ENCODE results near the gene CALM3.
"Not testable (repeated sequence)": the region's sequence is repeated elsewhere in the genome, so short reads cannot be mapped to it uniquely, and the experiment has no call there.

Gene CALM3

DNA sequence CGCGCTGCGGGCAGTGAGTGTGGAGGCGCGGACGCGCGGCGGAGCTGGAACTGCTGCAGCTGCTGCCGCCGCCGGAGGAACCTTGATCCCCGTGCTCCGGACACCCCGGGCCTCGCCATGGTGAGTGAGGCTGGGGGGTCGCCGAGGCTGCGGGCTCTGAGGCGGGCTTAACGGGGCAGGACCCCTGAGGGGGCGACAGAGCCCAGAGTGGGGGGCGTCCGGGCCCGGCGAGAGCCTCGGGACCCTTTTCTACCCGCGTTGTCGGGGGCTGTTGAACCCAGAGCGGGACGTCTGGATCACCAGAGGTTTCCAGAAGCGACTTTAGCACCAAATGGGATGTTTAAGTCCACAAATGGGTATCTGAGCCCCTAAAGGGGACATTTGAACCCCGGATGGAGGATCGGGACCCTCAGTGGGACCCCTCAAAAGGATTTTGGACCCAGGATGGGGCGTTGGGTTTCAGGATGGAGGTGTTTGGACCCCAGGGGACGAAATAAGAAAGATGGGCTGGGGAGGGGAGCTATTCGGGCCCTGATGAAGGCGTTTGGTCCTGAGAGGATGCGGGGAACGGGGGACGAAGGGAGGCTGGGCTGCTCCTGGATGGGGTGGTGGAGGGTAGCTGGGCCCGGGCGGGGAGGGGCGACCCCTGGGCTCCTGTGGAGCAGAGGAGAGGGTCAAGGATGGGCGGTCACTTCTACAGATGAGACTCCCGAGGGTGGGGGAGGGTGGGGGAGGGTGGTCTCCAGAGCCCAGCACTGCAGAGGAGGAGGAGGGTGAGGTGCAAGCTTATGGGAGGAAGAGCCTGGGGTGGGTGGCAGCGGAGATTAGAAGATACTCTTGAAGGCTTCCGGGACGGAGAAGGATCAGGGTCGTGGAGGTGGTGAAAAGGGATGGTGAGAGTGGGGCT lies at the start of gene CALM3:
Gene CALM3, plus strand, starts transcription at position 13 of the 907 bp plus-strand sequence. Its CDS starts 105 bp downstream, at position 118.
- no peak for DNase-seq

DNA sequence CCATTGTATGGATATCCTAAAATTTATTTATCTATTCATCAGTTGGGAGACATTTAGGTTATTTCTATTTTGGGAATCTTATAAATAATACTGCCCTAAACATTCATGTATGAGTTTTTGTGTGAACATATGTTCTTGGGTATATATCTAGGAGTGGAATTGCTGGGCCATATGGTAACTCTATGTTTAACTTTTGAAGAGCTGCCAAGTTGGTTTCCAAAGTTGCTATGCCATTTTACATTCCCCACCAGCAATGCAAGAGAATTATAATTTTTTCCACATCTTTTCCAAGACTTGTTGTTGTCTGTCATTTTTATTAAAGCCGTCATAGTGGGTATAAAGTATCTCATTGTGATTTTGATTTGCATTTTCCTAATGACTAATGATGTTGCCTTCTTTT lies 48.2 kb upstream of the CALM3 start:
- DNase-seq: no peak

DNA sequence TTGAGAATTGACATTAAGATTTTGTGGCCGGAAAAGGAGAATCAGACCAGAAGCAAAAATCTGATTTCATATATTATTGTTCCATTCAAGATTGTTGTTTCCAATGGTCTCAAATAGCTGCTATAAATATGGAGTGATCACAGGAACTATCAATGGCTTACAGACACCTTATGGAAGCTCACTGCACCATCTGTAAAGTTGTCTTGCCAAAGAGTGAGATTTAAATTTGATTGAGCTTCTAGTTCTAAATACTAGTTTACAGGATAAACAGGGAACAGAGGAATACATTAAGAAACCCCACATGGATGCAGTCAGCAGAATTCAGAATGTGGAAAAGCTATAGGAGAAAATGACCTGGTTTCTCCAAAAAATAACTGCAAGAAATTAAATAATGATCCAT lies 47.0 kb upstream of the CALM3 start:
- no peak for DNase-seq

DNA sequence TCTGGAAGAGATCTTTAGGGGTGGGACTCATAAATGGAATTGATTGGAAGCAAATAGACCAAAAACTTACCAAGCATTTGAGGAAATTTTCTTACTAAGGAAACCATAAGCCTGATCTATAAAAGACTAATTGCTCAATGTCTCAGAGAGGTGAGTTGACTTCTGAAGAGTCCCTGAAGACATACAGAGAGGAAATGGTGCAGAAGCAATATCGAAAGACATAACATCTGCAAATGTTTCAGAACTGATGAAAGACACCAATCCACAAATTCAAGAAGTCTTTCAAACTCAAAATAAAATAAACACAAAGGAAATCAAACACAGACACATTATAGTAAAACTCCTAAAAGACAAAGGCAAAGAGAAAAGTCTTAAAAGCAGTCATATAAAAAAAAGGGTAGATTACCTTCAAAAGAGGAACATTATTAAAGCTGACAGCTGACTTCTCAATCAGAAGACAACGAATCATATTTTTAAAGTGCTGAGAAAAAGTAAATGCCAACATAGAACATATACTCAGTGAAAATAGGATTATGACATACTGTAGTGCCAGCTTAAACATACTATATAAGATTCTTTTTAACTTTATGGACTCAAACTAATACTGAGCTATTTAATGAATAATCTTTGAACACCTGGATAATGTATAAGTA lies 45.4 kb upstream of the CALM3 start:
- DNase-seq: no peak

DNA sequence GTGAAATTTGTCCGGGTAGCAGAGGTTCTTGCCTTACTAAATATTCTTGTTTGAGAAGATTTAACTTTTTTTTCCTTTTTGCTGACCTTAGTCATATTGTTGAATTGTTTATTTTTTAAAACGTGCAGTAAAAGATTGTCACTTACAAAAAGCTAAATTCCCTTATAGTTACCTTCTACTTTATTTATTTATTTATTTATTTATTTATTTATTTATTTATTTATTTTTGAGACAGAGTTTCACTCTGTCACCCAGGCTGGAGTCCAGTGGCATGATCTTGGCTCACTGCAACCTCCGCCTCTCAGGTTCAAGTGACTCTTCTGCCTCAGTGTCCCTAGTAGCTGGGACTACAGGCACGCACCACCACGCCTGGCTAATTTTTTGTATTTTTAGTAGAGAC lies 44.7 kb upstream of the CALM3 start:
- DNase-seq: not testable (repeated sequence)

DNA sequence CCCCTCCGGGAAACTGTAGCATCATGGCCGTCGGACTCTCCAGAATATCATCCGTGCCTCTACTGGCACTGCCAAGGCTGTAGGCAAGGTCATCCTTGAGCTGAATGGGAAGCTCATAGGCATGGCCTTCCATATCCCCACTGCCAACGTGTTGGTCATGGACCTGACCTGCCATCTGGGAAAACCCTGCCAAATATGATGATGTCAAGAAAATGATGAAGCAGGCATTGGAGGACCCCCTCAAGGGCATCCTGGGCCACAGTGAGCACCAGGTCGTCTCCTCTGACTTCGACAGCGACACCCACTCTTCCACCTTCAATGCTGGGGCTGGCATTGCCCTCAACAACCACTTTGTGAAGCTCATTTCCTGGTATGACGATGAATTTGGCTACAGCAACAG lies 41.9 kb upstream of the CALM3 start:
- no peak for DNase-seq

DNA sequence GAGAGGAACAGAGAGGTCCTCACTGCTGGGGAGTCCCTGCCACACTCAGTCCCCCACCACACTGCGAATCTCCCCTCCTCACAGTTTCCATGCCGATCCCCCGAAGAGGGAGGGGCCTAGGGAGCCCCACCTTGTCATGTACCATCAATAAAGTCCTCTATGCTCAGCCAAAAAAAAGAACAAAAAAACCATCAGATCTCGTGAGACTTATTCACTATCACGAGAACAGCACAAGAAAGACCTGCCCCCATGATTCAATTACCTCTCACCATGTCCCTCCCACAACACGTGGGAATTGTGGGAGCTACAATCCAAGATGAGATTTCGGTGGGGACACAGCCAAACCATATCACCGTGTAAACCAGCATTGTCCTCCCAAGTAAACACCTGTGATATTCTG lies 41.5 kb upstream of the CALM3 start:
- DNase-seq: not testable (repeated sequence)

DNA sequence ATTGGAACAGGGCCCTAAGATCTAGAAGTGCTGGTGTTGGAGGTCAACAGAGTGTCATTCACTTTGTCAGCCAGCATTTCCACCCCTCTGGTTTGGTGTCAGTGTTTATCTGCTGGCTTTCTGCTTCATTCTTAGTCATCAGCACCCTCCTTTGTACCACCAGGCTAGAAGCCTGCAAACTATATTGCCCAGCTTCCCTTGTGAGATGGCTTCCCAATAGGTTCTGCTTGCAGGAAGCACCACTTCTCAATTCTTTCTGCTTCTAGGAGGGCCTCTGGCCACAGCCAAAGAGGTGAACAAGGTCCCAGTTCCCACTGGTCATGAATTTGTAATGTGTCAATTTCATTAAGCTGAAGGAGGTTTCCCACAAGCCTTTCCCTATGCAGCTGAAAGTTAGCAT lies 36.4 kb upstream of the CALM3 start:
- no peak for DNase-seq

DNA sequence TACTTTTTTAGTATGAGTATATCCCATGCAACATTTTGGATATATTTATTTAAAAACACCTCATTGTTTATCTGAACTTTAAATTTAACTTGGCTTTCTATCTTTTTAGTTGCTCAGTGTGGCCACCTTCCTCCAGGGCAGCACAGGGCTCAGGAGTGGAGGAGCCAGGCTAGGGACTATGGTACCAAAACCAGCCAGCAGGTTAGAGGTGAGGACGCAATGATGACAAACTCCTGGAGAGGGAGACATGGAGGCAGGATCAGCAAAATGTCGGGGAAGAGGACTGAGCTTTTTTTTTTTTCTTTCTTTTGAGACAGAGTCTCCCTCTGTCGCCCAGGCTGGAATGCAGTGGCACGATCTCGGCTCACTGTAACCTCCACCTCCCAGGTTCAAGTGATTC lies 29.6 kb upstream of the CALM3 start:
- DNase-seq: no peak

DNA sequence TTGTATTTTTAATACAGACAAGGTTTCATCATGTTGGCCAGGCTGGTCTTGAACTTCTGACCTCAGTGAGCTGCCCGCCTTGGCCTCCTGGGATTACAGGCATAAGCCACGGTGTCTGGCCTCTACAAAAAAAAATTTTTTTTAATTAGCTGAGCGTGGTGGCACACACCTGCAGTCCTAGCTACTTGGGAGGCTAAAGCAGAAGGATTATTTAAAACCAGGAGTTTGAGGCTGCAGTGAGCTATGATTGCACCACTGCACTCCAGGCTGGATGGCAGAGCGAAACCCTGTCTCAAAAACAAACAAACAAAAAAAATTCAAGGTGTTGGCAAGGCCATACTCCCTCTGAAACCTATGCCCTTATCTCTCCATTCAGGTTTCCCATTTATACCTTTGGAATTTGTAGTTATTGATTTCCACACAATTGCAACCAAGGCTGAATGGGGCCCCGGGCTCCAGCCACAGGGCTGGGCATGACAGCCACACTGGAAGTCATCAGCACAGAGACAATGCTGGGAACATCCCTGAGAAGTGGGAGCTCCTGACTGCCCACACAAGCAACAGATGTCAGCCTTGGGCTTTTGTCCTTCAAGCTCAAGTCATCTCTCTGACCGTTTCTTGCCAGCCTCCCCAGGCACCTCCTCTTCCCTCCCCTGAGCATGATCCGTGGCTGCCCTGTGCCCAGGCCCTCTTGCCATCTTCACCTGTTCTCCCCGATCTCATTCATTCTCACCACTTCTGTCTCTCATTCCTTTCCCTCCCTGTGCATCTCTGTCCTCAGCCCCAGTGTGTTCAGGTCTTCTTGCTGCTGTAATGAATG lies 27.2 kb upstream of the CALM3 start:
- DNase-seq: no peak

DNA sequence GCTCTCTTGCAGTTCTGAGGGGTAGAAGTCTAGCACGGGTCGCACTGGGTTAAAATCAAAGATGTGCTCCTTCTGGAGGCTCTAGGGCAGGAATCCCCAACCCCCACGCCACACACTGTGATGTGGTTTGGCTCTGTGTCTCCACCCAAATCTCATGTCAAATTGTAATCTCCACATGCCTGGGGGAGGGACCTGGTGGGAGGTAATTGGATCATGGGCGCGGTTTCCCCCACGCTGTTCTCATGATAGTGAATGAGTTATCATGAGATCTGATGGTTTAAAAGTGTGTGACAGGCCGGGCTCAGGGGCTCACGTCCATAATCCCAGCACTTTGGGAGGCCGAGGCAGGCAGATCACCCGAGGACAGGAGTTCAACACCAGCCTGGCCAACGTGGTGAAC lies 26.6 kb upstream of the CALM3 start:
- DNase-seq: peak; percentile 24

DNA sequence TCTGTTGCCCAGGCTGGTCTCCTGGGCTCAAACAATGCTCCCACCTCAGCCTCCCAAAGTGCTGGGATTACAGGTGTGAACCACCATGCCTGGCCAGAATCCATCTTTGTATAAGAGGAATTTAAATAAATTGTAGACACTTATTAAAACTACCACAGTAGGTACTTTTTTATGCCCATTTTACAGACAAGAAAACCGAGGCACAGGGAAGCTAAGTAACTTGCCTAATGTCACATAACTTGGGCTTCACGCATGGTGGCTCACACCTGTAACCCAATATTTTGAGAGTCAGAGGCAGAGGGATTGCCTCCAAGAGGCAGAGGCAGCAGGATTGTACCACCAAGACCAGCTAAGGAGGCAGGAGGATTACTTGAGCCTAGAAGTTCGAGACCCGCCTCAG lies 22.7 kb upstream of the CALM3 start:
- DNase-seq: no peak

DNA sequence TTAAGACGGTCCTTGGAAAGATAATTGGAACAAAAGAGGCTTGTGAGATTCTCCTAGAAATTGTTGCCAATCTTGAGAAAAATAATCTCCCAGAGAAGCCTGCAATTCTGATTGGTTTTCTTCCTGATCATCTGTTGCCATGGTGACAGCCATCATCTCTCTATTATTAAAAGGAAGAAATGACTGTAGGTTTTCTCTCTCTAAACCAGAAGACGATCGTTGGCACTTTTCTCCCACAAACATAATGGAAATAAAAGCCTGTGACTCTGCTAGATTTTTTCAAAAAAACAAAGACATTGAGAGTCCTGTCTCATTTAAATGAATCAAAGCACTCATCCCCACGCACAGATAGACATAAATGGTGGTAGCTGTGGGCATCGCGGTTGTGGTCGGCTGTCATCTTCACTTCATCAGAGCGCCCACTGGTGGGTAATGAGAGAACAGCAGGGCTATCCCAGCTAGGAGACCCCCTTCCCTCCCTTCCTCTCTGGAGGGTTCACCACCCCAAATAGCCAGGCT lies 21.7 kb upstream of the CALM3 start:
- DNase-seq: peak; percentile 79

DNA sequence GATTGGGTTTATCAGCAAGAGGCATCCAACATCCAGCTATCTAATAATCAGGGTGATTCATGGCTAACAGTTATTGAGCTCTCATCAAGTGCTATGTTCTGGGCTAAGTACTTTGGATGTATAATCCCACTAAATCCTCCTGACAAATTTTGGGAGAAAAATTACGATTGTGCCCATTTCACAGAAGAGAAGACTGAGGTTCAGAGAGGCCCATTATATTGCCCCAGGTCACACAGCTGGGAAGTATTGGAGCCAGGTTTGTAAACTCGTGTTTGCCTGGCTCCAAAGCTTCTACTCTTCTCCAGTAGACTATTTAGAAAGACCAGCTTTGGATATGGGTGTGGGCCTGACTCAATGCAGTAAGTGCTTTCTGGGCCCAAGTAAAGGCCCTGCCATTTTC lies 20.9 kb upstream of the CALM3 start:
- DNase-seq: no peak

DNA sequence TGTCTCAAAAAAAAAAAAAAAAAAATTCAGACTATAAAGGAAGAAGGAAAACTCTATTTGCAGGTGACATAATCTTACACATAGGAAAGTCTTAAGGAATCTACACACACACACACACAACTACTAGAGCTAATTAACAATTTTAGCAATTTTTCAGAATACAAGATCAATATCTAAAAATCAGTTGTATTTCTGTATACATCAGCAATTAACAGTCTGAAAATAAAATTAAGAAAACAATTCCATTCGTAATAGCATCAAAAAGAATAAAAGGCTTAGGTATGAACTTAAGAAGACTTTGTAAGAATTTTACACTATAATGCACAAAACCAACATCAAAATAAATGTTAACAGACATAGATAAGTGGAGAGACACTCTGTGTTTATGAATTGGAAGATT lies 15.6 kb upstream of the CALM3 start:
- no peak for DNase-seq

DNA sequence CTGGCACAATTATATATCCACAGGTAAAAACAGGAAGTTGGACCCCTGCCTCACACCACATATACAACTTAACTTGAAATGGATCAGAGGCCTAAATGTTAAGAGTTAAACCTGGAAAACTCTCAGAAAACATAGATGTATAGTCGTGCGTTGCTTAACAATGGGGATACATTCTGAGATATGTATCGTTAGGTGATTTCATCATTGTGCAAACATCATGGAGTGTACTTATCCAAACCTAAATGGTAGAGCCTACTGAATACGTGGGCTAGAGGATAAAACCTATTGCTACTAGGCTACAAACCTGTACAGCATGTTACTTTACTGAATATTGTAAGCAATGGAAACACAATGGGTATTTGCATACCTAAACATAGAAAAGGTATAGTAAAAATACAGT lies 14.8 kb upstream of the CALM3 start:
- DNase-seq: no peak

DNA sequence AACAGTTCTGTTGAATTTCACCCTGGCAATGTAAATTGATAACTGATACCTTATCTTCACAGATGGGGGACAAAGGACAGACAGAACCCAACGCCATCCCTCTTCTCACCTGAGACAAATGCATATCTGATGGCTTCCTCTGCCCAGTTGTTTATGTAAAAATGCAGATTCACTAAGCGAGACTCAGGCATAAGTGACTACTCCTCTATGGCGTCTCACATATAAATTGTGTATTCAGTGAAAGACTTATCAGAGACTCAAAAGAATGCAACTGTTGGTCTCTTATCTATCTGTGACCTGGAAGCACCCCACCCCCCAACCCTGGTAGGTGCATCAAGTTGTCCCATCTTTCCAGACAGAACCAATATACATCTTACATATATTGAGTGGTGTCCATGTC lies 13.3 kb upstream of the CALM3 start:
- no peak for DNase-seq

DNA sequence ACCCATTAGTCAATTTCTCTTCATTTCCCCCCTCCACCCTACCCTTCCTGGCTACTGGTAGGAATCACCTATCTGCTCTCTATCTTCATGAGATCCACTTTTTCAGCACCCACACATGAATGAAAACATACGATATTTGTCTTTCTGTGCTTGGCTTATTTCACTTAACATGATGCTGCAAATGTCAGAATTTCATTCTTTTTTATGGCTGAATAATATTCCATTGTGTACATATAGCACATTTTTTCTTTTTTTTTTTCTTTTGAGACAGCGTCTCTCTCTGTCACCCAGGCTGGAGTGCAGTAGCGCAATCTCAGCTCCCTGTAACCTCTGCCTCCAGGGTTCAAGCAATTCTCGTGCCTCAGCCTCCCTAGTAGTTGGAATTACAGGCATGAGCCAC lies 9.9 kb upstream of the CALM3 start:
- no peak for DNase-seq

DNA sequence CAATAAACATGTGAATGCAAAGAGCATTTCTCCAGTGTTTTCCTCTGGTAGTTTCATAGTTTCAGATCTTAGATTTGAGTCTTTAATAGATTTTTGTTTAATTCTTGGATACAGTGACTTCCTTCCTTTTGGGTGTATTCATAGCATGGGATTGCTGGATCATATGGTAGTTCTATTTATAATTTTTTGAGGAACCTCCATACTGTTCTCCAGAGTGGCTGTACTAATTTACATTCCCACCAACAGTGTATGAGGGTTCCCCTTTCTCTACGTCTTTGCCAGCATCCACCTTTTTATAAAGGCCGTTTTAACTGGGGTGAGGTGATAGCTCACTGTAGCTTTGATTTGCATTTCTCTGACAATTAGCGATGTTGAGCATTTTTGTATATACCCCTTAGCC lies 9.3 kb upstream of the CALM3 start:
- DNase-seq: no peak

DNA sequence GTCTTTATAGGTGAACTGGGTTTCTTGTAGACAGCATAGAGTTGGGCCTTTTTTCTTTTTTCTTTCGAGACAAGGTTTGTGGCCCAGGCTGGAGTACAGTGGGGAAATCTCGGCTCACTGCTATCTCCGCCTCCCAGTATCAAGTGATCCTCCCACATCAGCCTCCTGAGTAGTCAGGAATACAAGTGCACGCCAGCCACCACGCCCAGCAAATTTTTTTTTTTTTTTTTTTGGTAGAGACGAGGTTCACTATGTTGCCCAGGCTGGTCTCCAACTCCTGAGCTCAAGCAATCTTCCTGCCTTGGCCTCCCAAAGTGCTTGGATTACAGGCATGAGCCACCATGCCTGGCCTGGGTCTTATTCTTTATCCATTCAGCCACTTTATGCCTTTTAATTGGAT lies 5.1 kb upstream of the CALM3 start:
- no peak for DNase-seq

DNA sequence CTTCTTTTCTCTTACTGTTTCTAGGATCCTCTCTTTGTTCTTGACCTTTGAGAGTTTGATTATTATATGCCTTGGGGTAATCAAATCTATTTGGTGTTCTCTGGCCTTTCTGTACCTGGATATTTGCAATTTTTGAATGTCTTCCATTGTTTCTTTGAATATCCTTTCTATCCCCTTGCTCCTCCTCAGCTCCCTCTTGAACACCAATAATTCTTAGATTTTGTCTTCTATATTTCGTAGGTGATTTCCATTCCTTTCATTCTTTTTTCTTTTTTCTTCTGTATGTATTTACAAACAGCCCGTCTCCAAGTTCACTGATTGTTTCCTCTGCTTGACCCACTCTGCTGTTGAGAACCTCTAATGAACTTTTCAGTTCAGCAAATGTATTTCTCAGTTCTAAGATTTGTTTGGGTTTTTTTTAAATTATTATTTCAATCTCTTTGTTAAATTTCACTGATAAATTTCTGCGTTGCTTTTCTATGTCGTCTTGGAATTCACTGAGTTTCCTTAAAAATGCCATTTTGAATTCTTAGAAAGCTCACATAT lies 2.7 kb upstream of the CALM3 start:
- DNase-seq: no peak

DNA sequence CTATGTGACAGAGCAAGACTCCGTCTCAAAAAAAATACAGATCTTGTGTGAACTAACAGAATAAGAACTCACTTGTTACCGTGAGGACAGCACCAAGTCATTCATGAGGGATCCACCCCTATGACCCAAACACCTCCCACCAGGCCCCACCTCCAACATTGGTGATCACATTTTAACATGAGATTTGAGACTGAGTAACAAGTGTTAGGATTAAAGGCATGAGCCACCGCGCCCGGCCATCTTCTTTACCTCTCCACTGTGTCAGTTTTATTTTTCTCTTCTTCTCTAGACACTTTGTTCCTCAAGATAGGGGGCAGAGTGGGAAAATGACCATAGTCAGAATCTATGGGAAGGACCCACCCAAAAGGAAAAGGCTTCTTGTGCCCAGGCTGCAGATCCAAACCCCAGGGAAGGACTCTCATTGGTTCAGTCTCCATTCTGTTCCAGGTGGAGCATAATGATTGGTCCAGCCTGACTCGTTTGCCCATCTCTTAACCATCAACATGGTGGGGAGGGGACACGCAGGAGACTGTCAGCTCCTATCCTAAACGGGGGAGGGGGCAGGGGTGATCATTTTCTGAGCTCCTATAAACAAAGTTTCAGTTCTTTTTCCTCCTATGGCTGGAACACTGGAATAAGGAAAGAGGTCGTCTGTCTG lies 1.3 kb upstream of the CALM3 start:
- no peak for DNase-seq

All from retina (tissue), 1 donor.